Measurements from ENCODE around the gene OSCAR.

Gene OSCAR, protein sequence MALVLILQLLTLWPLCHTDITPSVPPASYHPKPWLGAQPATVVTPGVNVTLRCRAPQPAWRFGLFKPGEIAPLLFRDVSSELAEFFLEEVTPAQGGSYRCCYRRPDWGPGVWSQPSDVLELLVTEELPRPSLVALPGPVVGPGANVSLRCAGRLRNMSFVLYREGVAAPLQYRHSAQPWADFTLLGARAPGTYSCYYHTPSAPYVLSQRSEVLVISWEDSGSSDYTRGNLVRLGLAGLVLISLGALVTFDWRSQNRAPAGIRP
- 41.7 to 94.8 (median 63.4) reads per million in 17 experiments for total RNA-seq

DNA sequence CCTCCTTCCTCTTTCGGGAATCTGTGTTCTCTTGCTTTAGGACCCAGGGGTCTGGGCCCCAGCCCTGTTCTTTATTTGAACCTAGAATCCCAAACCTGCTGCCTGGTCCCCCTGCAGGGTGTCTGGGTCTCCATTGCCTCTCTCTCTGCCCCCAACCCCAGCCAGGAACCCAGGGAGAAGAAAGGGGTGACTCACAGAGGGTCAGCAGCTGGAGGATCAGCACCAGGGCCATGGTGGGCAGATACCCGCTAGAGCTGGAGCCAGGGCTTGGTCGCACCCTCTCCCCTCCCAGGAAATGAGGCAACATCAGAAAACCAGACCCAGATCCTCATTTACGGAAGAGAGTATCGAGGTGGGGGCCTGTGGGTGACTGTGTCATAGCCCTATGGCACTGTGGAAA, at the start of gene OSCAR:
Gene OSCAR (minus strand): TSS at position 243 of the 400 bp plus-strand sequence. CDS start 11 bp downstream, at position 232.
- DNase-seq = peak; percentile 84 to 93 (median 90)

DNA sequence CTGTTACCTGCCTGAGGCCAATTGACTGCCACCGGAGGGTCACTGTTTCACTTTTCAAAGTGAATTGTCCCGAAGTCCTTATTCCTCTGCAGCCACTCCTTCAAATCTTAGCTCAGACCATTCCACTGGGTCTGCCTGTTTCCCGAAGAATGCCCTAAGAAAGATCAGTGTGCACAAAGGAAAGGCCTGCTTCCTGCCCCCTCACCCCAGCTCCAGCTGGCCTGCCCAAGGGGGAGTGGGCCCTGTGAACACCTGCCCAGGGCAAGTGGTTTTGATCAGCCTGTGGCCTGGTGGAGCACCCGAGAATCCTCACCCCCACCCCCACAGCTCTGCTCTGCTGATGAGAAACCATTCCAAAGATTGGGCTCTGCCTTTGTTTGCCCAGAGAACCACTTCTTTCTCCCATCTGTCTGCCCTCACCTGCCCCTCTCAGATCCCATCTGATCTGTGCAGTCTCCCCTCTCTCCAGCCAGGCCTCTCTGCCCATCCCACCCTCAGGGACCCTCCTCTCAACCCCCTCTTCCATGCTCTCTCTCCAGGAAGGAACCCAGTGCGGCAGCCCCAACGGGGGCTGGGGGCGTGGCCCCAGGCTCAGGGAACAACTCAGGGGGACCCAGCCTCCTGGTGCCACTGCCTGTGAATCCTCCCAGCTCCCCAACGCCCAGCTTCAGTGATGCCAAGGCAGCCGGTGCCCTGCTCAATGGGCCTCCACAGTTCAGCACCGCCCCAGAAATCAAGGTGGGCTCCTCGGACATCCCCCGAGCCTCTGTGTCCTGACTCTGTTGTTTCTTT, 48.6 kb upstream of the OSCAR start:
- no peak for DNase-seq

DNA sequence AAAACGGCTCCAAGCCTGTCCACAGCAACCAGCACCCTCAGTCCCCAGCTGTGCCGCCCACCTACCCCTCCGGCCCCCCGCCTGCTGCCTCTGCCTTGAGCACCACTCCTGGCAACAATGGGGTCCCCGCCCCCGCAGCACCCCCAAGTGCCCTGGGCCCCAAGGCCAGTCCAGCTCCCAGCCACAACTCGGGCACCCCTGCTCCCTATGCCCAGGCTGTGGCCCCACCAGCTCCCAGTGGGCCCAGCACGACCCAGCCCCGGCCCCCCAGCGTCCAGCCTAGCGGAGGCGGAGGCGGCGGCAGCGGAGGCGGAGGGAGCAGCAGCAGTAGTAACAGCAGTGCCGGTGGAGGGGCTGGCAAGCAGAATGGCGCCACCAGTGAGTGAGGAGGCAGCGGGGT, 47.6 kb upstream of the OSCAR start:
- DNase-seq = no peak

DNA sequence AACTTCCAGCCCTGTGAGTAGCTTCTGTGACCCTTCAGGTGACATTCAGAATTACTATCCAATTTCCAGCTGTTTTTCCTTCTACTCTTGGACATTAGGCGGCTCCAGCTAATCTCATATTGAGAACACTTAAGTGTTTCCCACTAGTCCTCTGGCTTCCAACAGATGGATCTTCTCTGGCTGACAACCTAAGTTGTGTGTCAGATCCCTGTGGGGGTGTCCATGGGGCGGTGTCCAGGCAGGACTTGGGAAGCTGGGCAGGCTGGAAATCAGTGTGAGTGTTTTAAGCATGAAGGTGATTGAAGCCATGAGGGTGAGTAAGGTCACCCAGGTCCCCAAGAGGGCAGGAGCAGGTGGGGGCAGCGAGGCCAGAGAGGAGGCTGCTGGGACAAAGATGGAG, 47.1 kb upstream of the OSCAR start:
- DNase-seq = no peak

DNA sequence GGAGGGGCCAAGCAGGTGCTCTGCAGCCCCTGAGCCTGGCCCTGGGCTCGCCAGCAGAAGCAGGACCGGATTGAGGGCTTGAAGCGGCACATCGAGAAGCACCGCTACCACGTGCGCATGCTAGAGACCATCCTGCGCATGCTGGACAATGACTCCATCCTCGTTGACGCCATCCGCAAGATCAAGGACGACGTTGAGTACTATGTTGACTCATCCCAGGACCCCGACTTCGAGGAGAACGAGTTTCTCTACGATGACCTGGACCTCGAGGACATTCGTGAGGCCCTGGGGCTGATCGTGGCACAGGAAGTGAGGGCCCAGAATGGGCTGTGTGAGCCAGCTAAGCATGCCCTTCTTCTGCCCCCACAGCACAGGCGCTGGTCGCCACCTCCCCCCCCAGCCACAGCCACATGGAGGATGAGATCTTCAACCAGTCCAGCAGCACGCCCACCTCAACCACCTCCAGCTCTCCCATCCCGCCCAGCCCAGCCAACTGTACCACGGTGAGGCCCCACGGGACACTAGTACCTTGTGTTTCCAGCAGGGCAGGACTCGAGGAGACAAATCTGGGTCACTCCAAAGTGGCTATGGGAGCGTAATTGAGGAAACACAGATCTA, 45.0 kb upstream of the OSCAR start:
- DNase-seq = no peak

DNA sequence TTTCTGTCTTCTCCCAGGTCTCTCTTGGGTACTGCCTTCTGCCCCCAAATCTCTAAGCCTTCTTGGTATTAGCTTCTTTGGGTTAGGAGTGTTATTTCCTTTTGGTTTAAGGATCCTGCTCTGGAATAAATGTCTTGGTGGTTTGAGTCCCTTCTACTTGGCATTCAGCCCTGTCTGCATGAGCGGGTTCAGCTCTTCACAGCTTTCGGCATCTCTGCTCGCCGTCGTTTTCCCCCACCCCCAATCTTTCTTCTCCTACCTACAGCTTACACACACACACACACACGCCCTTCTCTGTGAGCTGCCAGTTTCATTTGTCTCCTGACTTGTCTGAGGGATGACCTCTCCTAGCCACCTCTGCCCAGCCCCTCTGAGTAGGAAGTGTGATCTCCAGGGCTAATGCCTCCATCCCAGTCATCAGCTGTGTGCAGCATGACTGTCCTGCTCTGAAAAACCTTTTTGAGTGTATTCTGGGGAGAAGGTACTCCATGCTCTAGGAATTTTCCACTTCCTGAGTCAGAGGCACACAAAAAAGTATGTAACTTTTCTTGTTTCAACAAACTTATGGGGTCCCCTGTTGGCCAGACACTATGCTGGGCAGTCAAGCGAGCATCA, 41.7 kb upstream of the OSCAR start:
- no peak for DNase-seq

DNA sequence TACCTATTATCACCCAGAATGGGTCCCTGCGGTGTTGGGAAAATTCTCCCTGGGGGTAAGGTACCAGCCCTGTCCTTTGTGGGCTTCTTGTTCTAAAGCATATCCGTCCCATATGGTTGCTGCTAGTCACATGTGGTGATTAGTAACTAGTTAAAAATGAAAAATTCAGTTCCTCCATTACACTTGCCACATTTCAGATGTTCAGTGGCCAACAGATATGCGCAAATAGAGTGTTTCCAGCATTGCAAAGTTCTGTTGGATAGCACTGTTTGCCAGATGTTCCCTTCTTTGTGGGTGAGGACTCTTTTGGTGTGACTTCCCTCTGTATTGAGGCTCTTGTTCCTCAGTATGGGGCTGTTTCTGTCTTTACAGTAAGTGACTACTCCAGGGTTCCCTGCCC, 40.8 kb upstream of the OSCAR start:
- no peak for DNase-seq

DNA sequence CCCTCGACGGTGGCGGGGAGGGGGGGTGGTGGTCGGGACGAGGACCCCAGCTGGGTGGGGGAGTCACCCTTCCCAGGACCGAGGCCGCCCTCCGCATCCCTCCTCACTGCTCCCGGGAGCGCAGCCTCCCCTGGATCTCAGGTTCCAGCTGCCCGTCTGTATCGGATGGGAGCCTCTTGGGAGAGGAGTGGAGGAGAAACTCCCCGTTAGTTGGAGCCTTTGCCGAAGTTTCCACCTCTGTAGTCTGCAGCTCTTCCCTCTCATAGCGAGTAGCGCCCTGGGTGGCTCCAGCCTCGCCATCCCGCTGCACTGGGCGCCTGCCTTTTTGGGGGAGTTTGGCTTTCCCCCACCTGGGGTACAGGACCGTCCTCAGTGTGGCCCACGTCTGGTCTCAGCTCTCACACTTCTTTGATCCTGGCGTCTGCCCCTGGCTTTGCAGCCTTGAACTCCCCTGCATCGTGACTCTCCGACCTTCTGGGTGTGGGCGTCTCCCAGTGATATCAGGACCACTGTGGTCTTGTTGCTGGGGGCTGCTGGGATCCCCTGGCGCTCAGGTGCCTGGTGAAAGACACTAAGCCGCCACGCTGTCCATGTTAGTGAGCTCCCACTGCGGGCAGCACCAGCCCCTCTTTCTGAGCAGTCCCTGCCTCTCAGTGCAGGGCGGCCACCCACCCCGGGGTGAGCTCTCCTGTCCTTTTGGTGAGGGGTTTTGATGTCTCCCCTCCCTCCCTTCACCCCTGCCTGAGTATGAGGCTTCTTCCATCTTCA, 38.1 kb upstream of the OSCAR start:
- DNase-seq = peak in 1 of 4 experiments; percentile 31

DNA sequence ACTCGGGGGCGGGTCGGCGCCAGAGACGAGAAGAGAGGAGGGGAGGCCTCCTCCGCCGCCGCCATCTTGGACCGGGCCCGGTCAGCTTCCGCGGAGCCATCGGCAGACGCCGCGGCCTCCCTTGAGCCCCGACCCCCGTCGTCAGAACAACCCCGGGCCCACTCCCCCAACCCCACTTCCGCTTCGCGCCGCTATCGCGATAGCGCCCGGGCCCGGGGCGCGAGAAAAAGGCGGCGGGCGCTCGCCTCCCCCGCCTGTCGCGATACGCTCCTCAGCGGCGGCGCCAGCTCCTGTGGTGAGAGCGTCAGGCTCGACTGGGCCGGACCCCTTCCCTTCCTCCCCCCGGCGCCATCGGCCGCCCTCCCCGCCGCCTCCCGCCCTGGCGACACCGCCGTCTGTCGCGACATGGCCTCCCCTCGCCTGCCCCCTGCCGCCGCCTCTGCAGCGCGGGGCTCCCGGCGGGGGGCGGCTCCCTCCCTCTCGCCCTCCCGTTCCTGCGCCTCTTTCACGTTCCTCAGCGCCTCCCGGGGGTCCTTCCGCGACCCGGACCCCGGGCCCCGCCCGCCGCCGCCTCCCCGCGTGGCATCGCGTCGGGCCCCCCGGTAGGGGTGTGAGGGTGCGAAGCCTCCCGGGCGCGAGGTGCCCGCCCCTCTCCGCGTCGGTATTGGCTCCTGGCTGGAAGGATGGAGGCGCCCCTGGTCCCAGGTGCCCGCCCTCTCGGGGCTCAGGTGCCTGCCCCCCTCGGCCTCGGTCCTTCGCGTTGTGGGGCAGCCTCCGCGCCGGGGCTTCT, 37.3 kb upstream of the OSCAR start, which contains the start of gene CNOT3:
Gene CNOT3 (plus strand): TSS at position 64 of the 790 bp plus-strand sequence. CDS start 5,217 bp downstream, outside the sequence.
- DNase-seq = peak in 1 of 4 experiments; percentile 18

DNA sequence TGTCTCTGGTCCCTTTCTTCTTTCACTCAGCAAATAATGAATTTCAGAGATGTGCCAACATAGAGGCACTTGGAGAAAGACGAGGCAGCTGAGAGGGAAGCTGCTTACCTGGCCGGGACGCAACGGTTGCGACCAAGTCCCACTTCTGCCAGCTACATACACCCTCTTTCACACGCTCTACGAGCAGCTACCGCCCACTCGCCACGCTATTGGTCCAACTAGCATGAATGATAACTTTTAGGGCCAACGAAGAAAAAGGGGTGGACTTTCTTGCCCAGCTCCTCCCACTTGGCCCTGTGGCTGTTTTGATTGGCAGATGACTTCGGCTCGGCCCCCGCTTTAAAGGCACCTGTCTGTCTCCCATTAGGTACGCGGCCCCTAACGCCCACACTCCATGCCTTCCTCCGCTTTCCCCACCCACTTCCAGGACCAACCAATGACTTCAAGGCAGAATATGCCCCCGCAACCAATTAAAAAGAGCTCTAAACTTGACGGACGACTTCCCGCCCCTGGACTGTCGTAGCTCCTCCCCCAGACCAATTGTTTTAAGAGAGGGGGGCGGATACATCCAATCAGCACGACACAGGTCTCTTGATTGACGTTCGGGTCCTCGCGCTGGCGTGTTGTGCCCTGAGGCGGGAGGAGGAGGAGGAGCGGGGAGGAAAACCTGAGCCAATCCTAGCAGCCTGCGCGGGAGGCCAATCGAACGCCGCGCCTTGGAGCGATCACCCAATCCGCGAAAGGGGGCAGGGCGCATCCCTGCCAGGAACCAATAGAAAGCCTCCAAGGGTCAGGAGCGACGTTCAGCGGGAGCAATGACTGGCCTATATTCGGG, 36.5 kb upstream of the OSCAR start:
- peak; percentile 100 for DNase-seq

DNA sequence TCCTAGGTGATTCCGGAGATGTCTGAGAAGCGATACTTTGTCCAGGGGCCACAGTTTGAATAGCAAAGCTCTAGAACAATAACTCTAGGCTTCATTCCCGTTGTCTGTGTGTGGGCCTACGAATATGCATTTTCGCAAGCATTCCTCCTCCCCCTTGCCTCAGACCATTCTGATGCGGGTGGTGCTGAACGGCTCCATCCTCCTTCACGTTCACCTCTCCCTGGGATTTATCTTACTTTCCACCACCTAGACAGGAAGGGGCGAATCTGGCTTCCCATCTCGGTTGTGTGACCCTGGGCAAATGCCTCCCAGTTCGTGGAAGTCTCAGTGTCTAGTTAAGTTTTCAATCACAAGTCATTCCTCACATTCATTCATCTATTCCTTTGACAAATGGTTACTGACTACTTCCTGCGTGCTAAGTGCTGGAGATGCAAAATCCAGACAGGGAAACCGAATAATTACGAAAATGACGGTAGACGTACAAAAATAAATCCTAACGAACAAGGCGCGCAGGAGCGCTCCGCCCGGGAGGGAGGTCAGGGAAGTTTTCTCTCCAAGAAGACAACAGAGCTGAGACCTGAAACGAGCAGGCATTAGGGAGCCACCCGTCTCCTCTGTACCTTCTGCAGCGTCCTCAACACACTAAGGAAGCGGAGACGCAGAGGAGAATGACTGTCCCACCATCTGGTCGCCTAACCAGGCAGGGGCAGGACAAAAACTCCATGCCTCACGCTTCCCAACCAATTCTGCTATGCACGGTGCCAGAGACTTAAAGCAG, 35.7 kb upstream of the OSCAR start:
- peak in 2 of 4 experiments; percentile 19 to 45 for DNase-seq

DNA sequence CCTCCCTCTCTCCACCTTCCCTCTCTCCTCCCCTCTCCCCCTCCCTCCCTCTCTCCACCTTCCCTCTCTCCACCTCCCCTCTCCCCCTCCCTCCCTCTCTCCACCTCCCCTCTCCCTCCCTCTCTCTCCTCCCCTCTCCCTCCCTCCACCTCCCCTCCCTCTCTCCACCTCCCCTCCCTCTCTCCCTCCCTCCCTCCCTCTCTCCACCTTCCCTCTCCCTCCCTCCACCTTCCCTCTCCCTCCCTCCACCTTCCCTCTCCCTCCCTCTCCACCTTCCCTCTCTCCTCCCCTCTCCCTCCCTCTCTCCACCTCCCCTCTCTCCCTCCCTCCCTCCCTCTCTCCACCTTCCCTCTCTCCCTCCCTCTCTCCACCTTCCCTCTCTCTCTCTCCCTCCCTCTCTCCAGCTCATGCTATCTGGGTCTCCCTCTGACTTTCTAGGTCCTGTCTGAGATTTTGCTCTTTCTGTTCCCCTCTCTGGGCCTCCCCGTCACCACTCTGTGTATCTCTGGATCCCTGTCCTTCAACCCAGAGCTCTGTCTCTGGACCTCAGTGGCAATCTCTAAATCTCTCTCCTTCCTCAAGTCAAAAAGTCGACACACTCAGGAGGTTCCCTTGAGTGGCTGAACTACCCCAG, 33.5 kb upstream of the OSCAR start:
- DNase-seq = no peak

DNA sequence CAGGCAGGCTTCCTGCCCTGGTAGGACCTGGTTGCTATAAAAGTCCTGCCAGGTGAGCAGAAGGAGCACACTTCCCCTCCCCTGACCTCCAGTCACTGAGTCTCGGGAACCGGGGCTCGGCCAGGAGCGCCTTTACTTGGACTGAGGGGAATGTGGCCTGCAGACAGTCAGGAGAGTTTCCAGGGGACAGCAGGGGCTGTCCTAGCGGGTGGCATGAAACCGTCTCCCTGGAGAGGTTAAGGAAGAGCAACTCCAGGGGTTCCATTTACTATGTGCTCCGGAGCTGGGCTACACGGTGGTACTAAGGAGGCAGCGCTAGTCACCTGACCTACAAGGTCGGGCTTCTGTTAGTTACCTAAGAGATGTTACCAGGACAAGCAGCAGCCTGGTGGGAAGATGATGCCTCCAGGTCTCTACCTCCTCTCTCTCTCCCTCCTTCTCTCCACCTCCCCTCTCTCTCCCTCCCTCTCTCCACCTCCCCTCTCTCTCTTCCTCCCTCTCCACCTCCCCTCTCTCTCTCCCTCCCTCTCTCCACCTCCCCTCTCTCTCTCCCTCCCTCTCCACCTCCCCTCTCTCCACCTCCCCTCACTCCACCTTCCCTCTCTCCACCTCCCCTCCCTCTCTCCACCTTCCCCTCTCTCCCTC, 32.8 kb upstream of the OSCAR start:
- DNase-seq = peak in 2 of 4 experiments; percentile 12 to 77

DNA sequence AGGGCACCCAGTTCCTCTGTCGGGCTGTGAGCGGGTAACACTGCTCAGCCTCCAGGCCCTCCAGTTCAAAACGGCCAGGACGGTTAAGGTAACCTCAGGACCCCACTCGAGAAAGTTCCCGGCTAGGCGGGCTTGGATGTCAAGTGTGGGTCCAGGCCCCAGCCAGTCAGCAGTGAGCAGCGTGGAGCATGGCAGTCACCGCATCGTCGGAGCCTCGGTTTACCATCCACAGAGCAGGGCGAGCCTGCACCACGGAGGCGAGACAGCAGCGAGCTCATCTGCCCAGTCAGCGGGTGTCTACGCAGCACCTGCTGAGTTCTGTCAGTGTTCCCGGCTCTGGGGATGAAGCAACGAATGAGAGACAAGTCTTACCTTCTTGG, 29.0 kb upstream of the OSCAR start:
- DNase-seq = no peak

DNA sequence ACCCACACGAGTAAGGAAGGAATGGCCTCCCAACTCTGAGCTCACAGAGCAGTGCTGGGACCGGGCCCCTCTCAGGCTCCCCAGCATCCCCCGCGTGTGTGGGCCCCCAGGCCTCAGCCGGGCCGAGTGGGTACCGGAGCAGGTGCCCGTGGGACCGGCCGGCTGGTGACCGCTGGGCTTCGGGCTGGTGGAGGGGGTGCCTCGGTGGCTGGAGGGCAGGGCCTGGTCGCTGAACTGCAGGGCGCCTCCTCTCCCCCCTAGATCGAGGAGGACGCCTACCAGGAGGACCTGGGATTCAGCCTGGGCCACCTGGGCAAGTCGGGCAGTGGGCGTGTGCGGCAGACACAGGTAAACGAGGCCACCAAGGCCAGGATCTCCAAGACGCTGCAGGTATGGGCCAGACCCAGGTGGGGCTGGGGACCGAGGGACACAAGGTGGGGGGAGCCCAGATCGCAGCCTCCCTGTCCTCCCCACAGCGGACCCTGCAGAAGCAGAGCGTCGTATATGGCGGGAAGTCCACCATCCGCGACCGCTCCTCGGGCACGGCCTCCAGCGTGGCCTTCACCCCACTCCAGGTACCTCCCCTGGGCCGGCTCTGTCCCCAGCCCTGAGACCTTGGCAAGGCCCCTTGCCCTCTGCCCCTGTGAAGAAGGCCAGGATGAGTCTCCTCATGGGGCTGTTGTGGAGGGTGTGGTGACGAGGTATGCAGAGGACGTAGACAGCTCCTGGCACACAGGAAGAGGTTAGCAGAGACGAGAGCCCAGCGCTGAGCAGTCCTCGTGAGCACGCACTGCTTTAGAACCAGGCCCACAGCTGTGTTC, 28.4 kb upstream of the OSCAR start:
- no peak for DNase-seq

DNA sequence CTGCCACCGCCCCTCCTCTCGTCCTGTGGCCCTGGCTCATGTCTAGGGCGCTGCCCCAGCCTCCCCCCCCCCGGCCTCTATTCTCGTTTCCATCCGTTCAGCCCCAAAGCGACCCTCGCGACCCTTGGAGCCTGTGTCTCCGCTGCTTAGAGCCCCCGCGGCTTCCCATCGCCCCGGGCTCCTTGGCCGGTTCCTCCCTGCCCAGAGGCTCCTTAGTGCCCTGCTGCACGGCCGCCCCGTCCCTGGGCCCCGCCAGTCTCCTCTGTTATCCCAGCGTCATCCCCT, 27.8 kb upstream of the OSCAR start:
- DNase-seq = no peak

DNA sequence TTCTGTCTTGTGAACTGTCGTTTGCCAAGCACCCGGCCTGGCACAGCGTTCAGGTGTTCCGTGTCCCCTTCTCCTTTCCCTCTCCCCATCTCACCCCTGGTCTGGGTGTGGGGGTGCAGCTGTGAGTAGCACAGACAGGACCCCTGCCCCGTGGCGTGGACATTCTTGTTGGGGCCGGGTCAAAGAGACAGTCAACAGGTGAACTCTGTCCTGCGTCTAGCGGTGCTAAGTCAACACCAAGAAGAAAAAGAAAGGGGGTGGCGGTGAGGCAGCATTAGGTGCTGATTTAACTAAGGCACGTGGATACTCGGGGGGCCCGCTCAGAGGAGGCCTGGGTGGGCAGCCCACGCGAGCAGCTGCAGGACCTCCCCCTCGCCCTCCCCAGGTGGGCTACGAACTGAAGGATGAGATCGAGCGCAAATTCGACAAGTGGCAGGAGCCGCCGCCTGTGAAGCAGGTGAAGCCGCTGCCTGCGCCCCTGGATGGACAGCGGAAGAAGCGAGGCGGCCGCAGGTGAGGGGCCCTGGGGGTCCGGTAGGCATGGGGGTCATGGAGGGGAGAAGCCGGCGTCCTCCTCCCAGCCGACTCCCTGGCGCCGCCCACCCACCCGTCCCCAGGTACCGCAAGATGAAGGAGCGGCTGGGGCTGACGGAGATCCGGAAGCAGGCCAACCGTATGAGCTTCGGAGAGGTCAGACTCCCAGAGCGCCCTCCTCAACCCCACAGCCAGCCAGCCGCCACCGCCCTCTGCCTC, 27.3 kb upstream of the OSCAR start:
- DNase-seq = no peak

Measured in suppressor macrophage (primary cell).